GM15510 (cell line): ENCODE data around the gene AFAP1L1.

Experiments used
- POLR2A ChIP-seq: IDR thresholded peaks from 3 replicates; pipeline ENCODE4 v1.6.1; 2011; ENCODE audit warnings: borderline replicate concordance; ENCODE audit not compliant: insufficient read length; ENCODE audit errors: extremely low read depth

AFAP1L1 gene

DNA sequence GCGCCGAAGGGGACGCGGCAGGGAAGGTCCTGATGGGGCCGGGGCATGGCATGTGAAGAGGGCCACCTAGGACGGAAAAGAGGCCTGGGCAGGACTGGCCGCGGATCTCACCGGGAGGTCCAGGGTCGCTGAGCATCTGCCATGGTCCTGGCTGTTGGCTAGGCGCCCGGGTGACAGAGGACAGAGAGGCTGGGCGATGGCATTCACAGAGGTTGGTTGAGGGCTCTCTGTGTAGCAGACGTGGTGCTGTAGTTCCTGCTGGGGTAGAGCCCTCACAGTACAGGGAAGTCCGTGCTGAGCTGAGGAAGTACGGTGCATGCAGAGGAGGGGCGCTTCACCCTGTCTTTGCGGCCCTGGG is 86.6 kb downstream of the AFAP1L1 start:
- no peak for TF ChIP-seq POLR2A

GRCh38 chr5:149358868-149359495 is 87.3 kb downstream of the AFAP1L1 start:
- TF ChIP-seq POLR2A, result no peak

GRCh38 chr5:149360272-149360671 is 88.6 kb downstream of the AFAP1L1 start:
- no peak for TF ChIP-seq POLR2A

DNA sequence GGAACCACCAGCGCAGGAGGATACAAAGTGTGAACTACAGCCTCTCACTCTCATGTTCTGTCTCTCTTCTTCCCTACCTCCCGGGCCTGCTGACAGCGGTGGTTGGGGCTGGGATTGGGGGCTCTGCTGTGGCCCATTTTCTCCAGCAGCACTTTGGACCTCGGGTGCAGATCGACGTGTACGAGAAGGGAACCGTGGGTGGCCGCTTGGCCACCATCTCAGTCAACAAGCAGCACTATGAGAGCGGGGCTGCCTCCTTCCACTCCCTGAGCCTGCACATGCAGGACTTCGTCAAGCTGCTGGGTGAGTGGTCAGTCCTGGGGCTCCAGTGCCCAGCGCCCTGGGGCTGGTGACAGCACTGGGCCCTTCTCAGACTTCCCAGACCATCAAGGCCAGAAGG is 90.9 kb downstream of the AFAP1L1 start:
- TF ChIP-seq POLR2A, result no peak

DNA sequence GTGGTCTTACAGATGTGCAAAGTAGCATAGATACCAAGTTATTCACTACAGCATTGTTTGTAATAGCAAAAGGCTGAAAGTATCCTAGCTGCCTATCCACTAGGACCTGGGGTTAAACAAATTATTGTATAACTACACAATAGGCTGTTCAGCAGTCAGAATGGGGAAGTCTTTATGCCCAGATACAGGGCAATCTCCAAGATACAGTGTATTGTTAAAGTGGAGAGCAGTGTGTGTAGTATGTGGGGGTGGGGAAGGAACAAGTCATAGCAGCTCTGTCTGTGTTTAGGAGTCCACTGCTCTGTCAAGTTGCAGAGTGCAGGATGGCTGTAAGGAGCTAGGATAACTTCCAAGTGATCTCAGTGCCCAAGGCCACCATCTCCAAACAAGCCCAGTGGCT is 91.7 kb downstream of the AFAP1L1 start:
- no peak for TF ChIP-seq POLR2A

DNA sequence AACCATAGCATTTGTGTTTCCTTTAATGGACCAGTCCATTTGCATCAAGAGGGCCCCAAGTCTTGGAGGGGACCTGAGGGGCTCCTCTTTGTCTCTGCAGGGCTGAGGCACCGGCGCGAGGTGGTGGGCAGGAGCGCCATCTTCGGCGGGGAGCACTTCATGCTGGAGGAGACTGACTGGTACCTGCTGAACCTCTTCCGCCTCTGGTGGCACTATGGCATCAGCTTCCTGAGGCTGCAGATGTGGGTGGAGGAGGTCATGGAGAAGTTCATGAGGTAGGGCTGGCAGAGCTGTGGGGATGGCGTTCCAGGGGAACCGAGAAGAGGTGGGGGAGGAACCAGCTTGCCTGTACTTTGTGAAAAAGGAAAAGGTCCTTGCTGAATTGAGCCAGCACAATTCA is 92.3 kb downstream of the AFAP1L1 start:
- no peak for TF ChIP-seq POLR2A

DNA sequence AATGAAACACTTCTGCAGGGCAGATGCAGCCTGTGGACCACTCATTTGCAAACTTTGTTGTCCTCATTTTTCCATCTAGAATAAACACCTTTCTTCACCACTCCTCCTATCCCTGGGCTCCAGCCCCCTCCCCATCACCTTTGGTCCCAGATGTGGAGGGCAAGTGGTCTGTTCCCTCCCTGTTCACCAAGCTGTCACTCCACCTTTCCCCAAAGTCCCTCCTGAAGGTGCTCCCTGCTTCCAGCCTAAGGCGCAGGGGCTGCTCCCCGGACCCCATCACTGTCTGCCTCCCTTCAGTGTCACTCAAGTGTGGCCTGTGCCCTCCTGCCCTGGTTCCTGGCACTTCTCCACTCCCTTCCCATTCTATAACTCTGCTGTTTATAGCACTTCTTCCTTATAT is 93.1 kb downstream of the AFAP1L1 start:
- TF ChIP-seq POLR2A, result no peak

GRCh38 chr5:149365418-149365817 is 93.8 kb downstream of the AFAP1L1 start:
- TF ChIP-seq POLR2A, result no peak

DNA sequence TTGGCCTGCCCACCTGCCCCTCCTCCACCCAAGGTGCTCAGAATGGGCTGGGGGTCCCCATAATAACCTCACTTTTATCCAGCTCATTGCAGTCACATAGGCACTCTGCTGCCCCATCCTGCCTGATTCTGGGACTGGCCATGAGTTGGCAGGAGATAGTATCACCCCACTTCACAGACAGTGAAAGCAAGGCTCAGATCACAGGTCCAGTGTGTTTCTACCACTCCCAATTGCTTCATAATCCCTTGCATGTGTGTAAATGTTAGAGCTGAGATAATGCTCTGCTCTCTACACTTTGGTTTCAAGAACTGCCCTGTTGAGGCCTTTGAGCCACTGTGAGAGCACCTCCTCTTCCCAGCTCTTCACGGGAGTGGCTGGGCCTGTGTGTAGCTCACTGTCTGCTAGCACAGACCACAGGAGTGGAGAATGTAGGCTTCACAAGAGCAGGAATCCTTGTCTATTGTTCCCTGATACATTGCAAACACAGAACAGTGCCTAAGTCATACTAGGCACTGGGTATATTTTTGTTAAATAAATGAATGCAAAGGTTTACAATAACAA is 94.6 kb downstream of the AFAP1L1 start:
- no peak for TF ChIP-seq POLR2A

- no peak for TF ChIP-seq POLR2A
Measured at GRCh38 chr5:149367249-149367971, 95.8 kb downstream of the AFAP1L1 start.

DNA sequence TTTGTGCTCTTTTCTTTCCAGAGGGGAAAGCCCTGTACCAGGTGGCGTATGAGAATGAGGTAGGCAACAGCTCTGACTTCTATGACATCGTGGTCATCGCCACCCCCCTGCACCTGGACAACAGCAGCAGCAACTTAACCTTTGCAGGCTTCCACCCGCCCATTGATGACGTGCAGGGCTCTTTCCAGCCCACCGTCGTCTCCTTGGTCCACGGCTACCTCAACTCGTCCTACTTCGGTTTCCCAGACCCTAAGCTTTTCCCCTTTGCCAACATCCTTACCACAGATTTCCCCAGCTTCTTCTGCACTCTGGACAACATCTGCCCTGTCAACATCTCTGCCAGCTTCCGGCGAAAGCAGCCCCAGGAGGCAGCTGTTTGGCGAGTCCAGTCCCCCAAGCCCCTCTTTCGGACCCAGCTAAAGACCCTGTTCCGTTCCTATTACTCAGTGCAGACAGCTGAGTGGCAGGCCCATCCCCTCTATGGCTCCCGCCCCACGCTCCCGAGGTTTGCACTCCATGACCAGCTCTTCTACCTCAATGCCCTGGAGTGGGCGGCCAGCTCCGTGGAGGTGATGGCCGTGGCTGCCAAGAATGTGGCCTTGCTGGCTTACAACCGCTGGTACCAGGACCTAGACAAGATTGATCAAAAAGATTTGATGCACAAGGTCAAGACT is 96.5 kb downstream of the AFAP1L1 start:
- TF ChIP-seq POLR2A, result no peak

GRCh38 chr5:149370878-149371277 is 99.2 kb downstream of the AFAP1L1 start:
- no peak for TF ChIP-seq POLR2A

DNA sequence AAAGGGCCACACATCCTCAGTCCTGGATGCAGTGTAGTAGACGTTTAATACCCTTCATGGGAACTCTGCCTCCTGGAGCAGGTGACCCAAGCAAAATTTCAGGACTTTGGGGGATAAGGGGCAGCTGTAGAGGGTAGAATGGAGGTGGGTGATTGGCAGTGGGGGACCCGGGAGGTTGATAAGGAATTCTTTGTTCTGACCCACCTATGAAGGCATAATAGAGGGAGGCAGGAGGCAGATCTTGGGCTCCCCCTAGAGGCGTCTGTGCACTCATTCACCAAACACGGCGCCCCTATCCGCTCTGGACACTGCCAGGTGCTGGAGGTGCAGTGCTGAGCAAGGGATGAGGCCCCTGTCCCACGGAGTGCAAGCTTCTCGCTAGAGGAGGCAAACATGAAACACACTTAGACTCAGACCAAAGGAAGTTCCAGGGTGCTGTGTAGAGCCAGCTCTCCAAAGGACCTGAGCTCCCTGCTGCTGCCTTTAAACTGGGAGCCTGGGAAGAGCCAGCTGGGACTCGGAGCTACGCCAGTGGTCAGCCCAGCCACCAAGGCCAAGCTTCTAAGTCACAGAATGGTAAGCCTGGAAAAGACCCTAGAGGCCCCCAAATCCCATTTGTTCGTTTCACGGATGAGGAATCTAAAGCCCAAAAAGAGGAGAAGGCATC is 99.8 kb downstream of the AFAP1L1 start:
- no peak for TF ChIP-seq POLR2A

- no peak for TF ChIP-seq POLR2A
Measured at GRCh38 chr5:149372076-149372795, 100.6 kb downstream of the AFAP1L1 start.

DNA sequence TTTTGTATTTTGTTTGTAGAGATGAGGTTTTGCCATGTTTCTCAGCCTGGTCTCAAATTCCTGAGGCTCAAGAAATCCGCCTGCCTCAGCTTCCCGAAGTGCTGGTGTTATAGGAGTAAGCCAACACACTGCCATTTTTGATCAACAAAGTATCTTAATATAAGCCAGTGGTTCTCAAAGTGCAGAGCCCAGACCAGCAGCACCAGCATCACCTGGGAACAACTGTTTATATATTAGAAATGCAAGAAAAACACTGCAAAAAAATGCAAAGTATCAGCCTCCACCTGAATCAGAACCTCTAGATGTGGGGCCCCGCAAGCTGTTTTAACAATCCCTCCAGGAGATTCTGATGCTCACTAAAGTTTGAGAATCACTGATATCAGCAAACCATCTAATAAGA is 101.3 kb downstream of the AFAP1L1 start:
- TF ChIP-seq POLR2A, result no peak

DNA sequence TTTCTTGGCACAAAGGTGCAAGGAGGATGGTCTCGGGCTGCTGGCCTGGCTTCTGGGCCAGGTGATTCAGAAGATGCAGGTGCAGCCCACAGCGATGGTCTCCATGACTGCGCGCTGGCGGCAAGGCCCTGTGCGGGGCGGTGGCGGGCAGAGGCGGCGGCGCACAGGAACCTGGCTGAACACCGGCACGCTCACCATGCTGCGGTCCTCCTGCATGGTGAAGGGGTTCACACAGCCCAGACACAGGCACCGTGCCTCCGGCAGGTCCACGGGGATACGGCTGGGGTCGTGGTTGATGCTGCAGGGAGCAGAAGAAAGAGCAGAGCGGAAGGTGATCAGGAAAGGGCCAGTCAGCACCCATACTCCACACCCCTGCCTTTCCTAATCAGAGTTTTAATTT is 102.6 kb downstream of the AFAP1L1 start:
- no peak for TF ChIP-seq POLR2A

- no peak for TF ChIP-seq POLR2A
Measured at GRCh38 chr5:149374801-149375200, 103.1 kb downstream of the AFAP1L1 start.
